Smooth muscle cell (in vitro differentiated cells): Measurements from ENCODE around the gene PLD6. TPM values are rescaled to one million over a fixed set of nuclear protein-coding genes. Genes with fewer than 3 reads are reported as not detected.

ENCODE experiments used
- DNase-seq: peaks from one replicate; lab custom pipeline; 2025; ENCODE audit not compliant: unreplicated experiment; lab: John Stamatoyannopoulos, UW
- H2AFZ ChIP-seq: fragments of 200-600 bp; sonication (generic); 2 replicates; pipeline ENCODE4 v1.6.0; 2016; ENCODE audit warnings: antibody characterized with exemption, low read depth, mild to moderate bottlenecking
- H3F3A ChIP-seq: fragments of 200-600 bp; sonication (generic); 2 replicates; pipeline ENCODE4 v1.6.0; 2017; ENCODE audit warnings: antibody characterized with exemption, low read depth
- H3K27ac ChIP-seq: fragments of 200-600 bp; sonication (generic); 2 replicates; pipeline ENCODE4 v1.5.1; 2016; ENCODE audit warnings: low read depth, mild to moderate bottlenecking
- H3K27me3 ChIP-seq: fragments of 200-600 bp; sonication (generic); 2 replicates; pipeline ENCODE4 v1.6.1; 2016; ENCODE audit warnings: low read depth, mild to moderate bottlenecking
- H3K36me3 ChIP-seq: fragments of 200-600 bp; sonication (generic); 2 replicates; pipeline ENCODE4 v1.5.1; 2016; ENCODE audit warnings: low read depth
- H3K4me1 ChIP-seq: fragments of 200-600 bp; sonication (generic); 2 replicates; pipeline ENCODE4 v1.5.1; 2016; ENCODE audit warnings: low read depth
- H3K4me2 ChIP-seq: fragments of 200-600 bp; sonication (generic); 2 replicates; pipeline ENCODE4 v1.6.0; 2016; ENCODE audit warnings: mild to moderate bottlenecking
- H3K4me3 ChIP-seq: fragments of 200-600 bp; sonication (generic); 2 replicates; pipeline ENCODE4 v1.5.1; 2016; ENCODE audit warnings: mild to moderate bottlenecking
- H3K79me2 ChIP-seq: fragments of 200-600 bp; sonication (generic); 2 replicates; pipeline ENCODE4 v1.6.0; 2016; ENCODE audit warnings: low read depth, mild to moderate bottlenecking
- H3K9ac ChIP-seq: fragments of 200-600 bp; sonication (generic); 2 replicates; pipeline ENCODE4 v1.6.0; 2016; ENCODE audit warnings: low read depth
- H3K9me3 ChIP-seq: fragments of 200-600 bp; sonication (generic); replicated peaks from 2 replicates; pipeline ENCODE4 v1.5.1; 2016; ENCODE audit warnings: low read depth
- H4K20me1 ChIP-seq: fragments of 200-600 bp; sonication (generic); 2 replicates; pipeline ENCODE4 v1.6.0; 2016; ENCODE audit warnings: low read depth
- WGBS: methylation state at CpG from one replicate; pipeline ENCODE4 v1.1.7; 2016; ENCODE audit warnings: low lambda C conversion rate; 5-methylcytosine and 5-hydroxymethylcytosine counted together
- polyA plus RNA-seq: library from polyadenylated mRNA; unstranded; fragments of >200 nt; fragmentation: Nextera tagmentation; extraction: Ambion mirVana; gene quantifications from 2 replicates; pipeline ENCODE4 v1.2.1, GENCODE V29; 2016
- total RNA-seq: library from RNA; depleted of rRNA; stranded (reverse); fragments of >200 nt; gene quantifications from 2 replicates; pipeline ENCODE4 v1.2.3, GENCODE V29; 2014
- TF ChIP-seq, protein P1 (sequence below): fragments of 200-600 bp; sonication (generic); IDR thresholded peaks from 2 replicates; pipeline ENCODE4 v1.5.1; 2017; ENCODE audit warnings: borderline replicate concordance, mild to moderate bottlenecking, antibody characterized with exemption; ENCODE audit not compliant: insufficient read depth, poor library complexity, severe bottlenecking

The PLD6 gene
- total and polyA plus RNA-seq, 2 experiments from 2014 or later = 0.26 to 0.49 TPM

DNA sequence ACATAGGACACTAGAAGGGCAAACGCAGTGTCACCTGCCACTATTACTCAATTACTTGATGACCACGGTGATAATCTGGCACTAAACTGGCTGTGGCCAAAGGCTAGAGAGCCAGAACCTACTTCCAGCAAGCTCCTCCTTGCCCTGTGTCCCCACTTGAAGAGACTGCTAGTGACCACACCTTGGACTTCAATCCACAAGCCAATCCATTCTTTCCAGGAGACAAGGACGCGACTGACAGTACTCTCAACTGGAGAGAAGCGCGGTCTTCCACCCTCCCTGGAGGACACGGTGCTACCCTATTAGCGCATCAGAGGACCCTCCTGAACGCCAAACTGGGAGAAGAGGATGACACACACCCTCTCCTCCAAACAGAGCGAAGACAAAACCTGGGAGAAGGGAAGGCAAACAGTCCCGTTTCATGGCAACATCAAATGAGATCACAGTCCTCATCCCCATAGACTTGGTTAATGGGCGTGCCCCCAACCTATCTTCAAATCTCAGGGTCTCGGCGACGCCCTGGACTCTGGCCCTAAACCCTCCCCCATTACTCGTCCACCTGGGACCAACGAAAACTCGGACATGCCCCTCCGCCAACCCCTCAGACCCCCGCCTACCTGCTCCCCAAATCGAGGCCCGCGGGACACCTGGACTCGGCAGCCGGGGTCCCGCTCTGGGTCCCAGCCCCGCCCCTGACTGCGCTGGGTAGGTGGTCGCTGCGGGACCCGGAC lies 30.3 kb upstream of the PLD6 start:
- 4% methylated on average over 31 of the region's 31 CpGs for WGBS
- peak overlapping the region; percentile 98 for H3K4me2 ChIP-seq
- peak overlapping the region; percentile 100 for H3K9ac ChIP-seq
- TF ChIP-seq, protein P1, sequence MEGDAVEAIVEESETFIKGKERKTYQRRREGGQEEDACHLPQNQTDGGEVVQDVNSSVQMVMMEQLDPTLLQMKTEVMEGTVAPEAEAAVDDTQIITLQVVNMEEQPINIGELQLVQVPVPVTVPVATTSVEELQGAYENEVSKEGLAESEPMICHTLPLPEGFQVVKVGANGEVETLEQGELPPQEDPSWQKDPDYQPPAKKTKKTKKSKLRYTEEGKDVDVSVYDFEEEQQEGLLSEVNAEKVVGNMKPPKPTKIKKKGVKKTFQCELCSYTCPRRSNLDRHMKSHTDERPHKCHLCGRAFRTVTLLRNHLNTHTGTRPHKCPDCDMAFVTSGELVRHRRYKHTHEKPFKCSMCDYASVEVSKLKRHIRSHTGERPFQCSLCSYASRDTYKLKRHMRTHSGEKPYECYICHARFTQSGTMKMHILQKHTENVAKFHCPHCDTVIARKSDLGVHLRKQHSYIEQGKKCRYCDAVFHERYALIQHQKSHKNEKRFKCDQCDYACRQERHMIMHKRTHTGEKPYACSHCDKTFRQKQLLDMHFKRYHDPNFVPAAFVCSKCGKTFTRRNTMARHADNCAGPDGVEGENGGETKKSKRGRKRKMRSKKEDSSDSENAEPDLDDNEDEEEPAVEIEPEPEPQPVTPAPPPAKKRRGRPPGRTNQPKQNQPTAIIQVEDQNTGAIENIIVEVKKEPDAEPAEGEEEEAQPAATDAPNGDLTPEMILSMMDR = no peak
- peak overlapping the region; percentile 98 for H3K27ac ChIP-seq
- peaks cover 9% of the 10 kb centered on the region for H3K4me1 ChIP-seq
- H3F3A ChIP-seq = peaks cover 3% of the 10 kb centered on the region
- H3K9me3 ChIP-seq = no peaks in the 10 kb centered on the region
- no peaks in the 10 kb centered on the region for H3K36me3 ChIP-seq
- peaks cover 43% of the 10 kb centered on the region for H4K20me1 ChIP-seq
- H2AFZ ChIP-seq = peak overlapping the region; percentile 99
- DNase-seq = no peak
- peaks cover 34% of the 10 kb centered on the region for H3K79me2 ChIP-seq
- H3K27me3 ChIP-seq = no peaks in the 10 kb centered on the region
- peak overlapping the region; percentile 98 for H3K4me3 ChIP-seq

DNA sequence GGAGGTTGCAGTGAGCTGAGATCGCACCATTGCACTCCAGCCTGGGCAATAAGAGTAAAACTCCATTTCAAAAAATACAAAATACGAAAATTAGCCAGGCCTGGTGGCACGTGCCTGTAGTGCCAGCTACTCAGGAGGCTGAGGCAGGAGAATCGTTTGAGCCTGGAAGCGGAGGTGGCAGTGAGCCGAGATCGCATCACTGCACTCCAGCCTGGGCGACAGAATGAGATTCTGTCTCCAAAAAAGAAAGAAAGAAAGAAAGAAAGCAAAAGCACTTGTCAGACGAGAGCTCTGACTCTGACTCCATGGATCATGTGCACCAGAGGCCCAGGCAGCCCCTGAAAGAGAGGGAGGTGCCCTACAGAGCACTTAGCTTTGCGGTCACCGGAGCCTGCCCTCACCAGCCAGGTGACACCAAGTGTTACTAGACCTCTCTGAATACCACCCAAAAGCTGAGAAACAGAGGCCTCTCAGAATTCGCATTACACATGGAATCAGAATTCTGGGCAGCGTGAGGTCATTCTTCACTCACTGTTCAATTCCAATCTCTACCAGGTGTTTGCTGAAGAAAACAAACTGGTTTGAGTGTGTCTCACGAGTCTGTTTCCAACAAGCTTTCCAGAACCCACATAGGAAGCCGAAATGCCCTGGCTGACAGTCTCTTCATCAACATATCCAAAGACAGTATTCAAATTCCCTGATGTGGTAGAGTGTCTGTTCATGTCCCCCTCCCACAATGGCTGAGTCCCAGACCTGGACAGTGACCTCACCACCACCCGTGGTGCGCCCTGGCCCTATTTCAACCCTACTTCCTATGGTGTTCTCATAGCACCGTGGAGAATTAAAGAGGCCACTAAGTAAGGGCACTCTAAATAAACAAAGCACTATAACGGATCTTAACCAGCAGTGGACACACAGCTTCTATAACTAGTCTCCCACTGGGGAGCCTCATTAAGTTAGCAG lies 29.4 kb upstream of the PLD6 start:
- H3K4me2 ChIP-seq = peak overlapping the region; percentile 98
- H3F3A ChIP-seq = peaks cover 3% of the 10 kb centered on the region
- no peaks in the 10 kb centered on the region for H3K9me3 ChIP-seq
- peak overlapping the region; percentile 100 for H3K9ac ChIP-seq
- no peaks in the 10 kb centered on the region for H3K36me3 ChIP-seq
- 83% methylated on average over 19 of the region's 19 CpGs for WGBS
- H3K27ac ChIP-seq = peak overlapping the region; percentile 98
- H4K20me1 ChIP-seq = peaks cover 43% of the 10 kb centered on the region
- TF ChIP-seq, protein P1 = no peak
- H3K27me3 ChIP-seq = no peaks in the 10 kb centered on the region
- no peak for DNase-seq
- H2AFZ ChIP-seq = no peak overlapping the region
- H3K4me1 ChIP-seq = peaks cover 9% of the 10 kb centered on the region
- H3K4me3 ChIP-seq = peak overlapping the region; percentile 98
- peaks cover 34% of the 10 kb centered on the region for H3K79me2 ChIP-seq

DNA sequence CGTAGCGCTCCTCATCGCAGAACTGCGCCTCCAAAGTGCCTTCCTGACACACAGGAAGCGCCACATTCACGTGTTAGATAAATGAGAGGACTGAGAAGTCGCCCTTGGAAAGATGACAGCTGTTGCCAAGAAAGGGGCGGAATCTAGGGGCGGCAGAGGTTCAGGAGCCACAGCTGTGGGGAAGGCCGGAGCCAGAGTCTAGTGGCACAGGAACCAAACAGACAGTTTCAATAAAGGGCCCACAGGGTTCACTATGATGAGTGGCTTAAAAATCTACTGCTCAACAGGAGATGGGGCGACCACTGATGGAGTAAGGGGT lies 26.1 kb upstream of the PLD6 start:
- Histone ChIP-seq H3K9me3 (no peaks in the 10 kb centered on the region), H4K20me1 (peaks cover 43% of the 10 kb centered on the region), H3K27me3 (no peaks in the 10 kb centered on the region), H3K4me2 (no peak overlapping the region), H3K9ac (no peak overlapping the region), H3K4me1 (peaks cover 9% of the 10 kb centered on the region), H3K36me3 (no peaks in the 10 kb centered on the region), H3K79me2 (peaks cover 34% of the 10 kb centered on the region), H2AFZ (no peak overlapping the region), H3K27ac (no peak overlapping the region), H3K4me3 (no peak overlapping the region), H3F3A (no peaks in the 10 kb centered on the region)
- WGBS = 99% methylated on average over 11 of the region's 11 CpGs
- no peak for DNase-seq
- TF ChIP-seq, protein P1 = no peak
